RCC 7860 (cell line): Measurements from ENCODE around the gene FAM131C.

ENCODE experiments used
- DNase-seq: peaks from one replicate; pipeline ENCODE4 v3.0.0-alpha.2; 2015; ENCODE audit warnings: low spot score
- FAIRE-seq: peaks from 2 replicates; lab custom pipeline; 2012; peaks lifted over from hg19 to GRCh38; lab: Jason Lieb, UNC

FAM131C gene

GRCh38 chr1:16018308-16018707 is 55.1 kb downstream of the FAM131C start:
- FAIRE-seq (no peak), DNase-seq (no peak)

GRCh38 chr1:16017461-16018303 is 55.8 kb downstream of the FAM131C start, which contains the start of gene HSPB7:
TSS of gene HSPB7 (minus strand) at chr1:16018043. CDS start at chr1:16017963, 80 bp downstream.
- FAIRE-seq (no peak), DNase-seq (no peak)

- no peak for FAIRE-seq
Observed at GRCh38 chr1:16017076-16017460, 56.4 kb downstream of the FAM131C start.

GRCh38 chr1:16015960-16016901 is 57.2 kb downstream of the FAM131C start:
- FAIRE-seq (no peak), DNase-seq (no peak)

More at GRCh38 chr1:16017076-16017460, 56.4 kb downstream of the FAM131C start:
- no peak for DNase-seq

GRCh38 chr1:16015491-16015890 is 58.0 kb downstream of the FAM131C start:
- no peak for FAIRE-seq

GRCh38 chr1:16014509-16015482 is 58.7 kb downstream of the FAM131C start:
- DNase-seq: no peak

More at GRCh38 chr1:16015491-16015890, 58.0 kb downstream of the FAM131C start:
- DNase-seq: no peak

GRCh38 chr1:16013908-16014258 is 59.6 kb downstream of the FAM131C start:
- DNase-seq (no peak), FAIRE-seq (no peak)

More at GRCh38 chr1:16014509-16015482, 58.7 kb downstream of the FAM131C start:
- FAIRE-seq: no peak

GRCh38 chr1:16013220-16013907 is 60.1 kb downstream of the FAM131C start:
- DNase-seq: peak; percentile 25
- FAIRE-seq: no peak

- FAIRE-seq (no peak), DNase-seq (peak; percentile 41)
Observed at GRCh38 chr1:16012590-16013219, 60.7 kb downstream of the FAM131C start.

GRCh38 chr1:16011936-16012589 is 61.4 kb downstream of the FAM131C start:
- no peak for FAIRE-seq
- DNase-seq: no peak

- FAIRE-seq: no peak
- no peak for DNase-seq
Observed at GRCh38 chr1:16010837-16011236, 62.6 kb downstream of the FAM131C start.

GRCh38 chr1:16009678-16010077 is 63.8 kb downstream of the FAM131C start:
- DNase-seq: no peak

GRCh38 chr1:16009030-16009460 is 64.4 kb downstream of the FAM131C start:
- FAIRE-seq: no peak
- DNase-seq: peak; percentile 46

More at GRCh38 chr1:16009678-16010077, 63.8 kb downstream of the FAM131C start:
- no peak for FAIRE-seq
